D721Med (cell line): ENCODE data around the gene IMMP2L.

Experiments used
- DNase-seq: peaks from one replicate; pipeline ENCODE4 v3.0.0; 2011; ENCODE audit warnings: low spot score; ENCODE audit not compliant: insufficient read length
- FAIRE-seq: peaks from 2 replicates; lab custom pipeline; 2011; peaks lifted over from hg19 to GRCh38; lab: Jason Lieb, UNC
- TF ChIP-seq, protein P1 (sequence below): IDR thresholded peaks from 2 replicates; pipeline ENCODE4 v1.5.1; 2012; ENCODE audit warnings: mild to moderate bottlenecking, control low read depth; ENCODE audit not compliant: insufficient read depth; ENCODE audit errors: missing control alignments

The IMMP2L gene

GRCh38 chr7:111126987-111127386 lies 435.3 kb downstream of the IMMP2L start:
- no peak for FAIRE-seq
- TF ChIP-seq, protein P1, sequence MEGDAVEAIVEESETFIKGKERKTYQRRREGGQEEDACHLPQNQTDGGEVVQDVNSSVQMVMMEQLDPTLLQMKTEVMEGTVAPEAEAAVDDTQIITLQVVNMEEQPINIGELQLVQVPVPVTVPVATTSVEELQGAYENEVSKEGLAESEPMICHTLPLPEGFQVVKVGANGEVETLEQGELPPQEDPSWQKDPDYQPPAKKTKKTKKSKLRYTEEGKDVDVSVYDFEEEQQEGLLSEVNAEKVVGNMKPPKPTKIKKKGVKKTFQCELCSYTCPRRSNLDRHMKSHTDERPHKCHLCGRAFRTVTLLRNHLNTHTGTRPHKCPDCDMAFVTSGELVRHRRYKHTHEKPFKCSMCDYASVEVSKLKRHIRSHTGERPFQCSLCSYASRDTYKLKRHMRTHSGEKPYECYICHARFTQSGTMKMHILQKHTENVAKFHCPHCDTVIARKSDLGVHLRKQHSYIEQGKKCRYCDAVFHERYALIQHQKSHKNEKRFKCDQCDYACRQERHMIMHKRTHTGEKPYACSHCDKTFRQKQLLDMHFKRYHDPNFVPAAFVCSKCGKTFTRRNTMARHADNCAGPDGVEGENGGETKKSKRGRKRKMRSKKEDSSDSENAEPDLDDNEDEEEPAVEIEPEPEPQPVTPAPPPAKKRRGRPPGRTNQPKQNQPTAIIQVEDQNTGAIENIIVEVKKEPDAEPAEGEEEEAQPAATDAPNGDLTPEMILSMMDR: no peak
- DNase-seq: no peak

DNA sequence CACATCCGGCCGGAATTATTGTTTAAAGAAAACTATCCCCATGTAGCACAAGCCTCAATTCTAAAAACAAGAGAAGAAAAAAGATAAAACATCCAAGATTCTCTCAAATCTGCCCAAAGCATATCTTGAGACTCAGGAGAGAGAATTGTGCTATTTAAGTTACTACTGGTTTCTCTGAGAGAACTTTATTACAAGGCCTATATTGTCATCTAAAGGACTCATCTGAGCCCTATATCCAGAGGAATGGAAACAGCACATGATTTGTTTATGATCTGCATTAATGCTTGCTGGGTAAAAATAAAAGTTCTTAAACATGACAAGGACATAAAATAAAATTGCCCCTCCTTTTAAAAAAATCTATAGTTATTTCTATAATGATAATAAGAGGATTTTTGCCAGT lies 446.3 kb downstream of the IMMP2L start:
- FAIRE-seq (no peak), DNase-seq (no peak)
- TF ChIP-seq, protein P1: no peak

DNA sequence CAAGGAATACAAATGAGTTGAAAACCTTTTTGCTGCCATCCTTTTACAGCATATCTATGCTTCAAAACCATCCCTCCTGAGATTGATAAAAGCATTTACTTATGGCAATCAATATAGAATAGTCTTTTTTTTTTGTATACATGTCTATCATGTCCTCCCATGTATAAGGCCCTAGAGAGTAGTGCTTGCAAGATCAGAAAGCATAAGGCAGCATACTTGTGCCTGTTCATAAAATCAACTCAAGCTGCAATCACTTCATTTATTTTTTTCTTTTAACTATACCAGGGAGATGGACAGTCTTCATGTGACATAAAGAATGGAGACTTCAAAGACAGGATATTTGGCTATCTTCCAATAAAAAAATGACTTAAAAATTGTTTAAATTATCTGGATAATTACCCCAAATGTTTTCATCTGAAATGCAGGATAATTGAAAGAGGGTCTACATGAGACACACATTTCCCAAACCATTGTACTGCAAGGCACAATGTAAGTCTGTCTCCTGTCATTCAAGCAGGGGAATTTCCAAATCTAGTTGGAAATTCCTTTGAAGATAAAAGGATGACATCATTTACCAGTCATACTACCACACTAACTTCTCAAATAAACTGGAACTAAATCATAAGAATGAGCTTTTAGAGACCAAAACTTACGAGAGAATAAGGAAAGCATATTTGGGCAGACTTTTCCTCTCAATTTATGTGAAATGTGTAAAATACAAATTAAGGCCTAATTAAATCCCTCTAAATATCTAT lies 448.9 kb downstream of the IMMP2L start:
- TF ChIP-seq, protein P1: no peak
- no peak for FAIRE-seq
- no peak for DNase-seq

GRCh38 chr7:111112439-111112838 lies 449.9 kb downstream of the IMMP2L start:
- no peak for FAIRE-seq
- TF ChIP-seq, protein P1: no peak
- no peak for DNase-seq

DNA sequence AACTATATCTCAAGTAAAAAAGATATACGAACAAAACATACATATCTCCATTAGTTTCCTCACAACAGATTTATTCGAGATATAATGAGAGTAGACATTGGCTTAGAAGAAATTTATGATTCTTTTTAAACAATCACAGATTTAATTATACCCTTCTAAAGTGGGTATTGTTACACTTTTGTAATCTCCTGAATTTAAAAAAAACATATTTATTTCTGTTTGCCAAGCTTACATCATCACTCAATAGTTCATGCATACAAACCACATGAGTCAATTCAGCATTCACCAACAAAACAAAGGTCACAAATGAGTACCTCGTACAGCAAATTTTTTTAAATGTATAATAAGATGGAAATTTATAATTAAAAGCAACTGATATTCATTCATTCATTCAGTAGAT lies 453.8 kb downstream of the IMMP2L start:
- no peak for FAIRE-seq
- DNase-seq: no peak
- TF ChIP-seq, protein P1: no peak

DNA sequence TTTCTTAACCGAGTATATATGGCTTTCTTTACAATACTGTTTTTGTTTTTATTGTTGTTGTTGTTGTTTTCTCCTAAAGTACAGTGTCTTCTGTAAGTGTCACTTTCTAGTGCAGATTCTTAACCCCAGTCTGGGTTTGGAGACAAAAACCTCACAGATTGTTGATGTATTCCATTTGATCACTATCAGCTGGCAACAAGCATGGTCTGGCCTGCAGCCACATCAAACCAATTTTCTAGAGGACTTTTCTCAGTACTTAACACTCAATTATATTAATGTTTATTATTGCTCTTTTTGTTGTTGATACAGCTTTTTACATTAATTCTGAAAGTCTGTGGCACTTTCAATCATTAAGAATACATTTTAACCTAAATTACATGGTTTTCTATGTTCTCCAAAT lies 454.3 kb downstream of the IMMP2L start:
- TF ChIP-seq, protein P1: no peak
- no peak for DNase-seq
- FAIRE-seq: no peak

GRCh38 chr7:111107579-111107978 lies 454.7 kb downstream of the IMMP2L start:
- FAIRE-seq (no peak), DNase-seq (no peak)

More at GRCh38 chr7:111107579-111107978, 454.7 kb downstream of the IMMP2L start:
- TF ChIP-seq, protein P1: no peak
